GM12891 (cell line): Measurements from ENCODE around the gene PPP1R13L.

Source experiments
- POLR2A ChIP-seq: IDR thresholded peaks from 2 replicates; pipeline ENCODE4 v1.6.1; 2011; ENCODE audit warnings: low read depth, low read length, control low read depth
- POLR2AphosphoS5 ChIP-seq: IDR thresholded peaks from 2 replicates; pipeline ENCODE4 v1.6.1; 2011; ENCODE audit warnings: low read depth, low read length, control low read depth

- TF ChIP-seq POLR2A, result no peak
- no peak for TF ChIP-seq POLR2AphosphoS5
Observed at GRCh38 chr19:45440259-45440638, 35.4 kb upstream of the PPP1R13L start.
